Neural progenitor cell (in vitro differentiated cells): Measurements from ENCODE around the gene TCEANC2.

Experiments used
- EZH2 ChIP-seq: fragments of 200-600 bp; sonication (generic); IDR thresholded peaks from 2 replicates; pipeline ENCODE4 v1.6.1; 2017; ENCODE audit warnings: antibody characterized with exemption, mild to moderate bottlenecking, moderate library complexity
- EZH2phosphoT487 ChIP-seq: fragments of 200-600 bp; sonication (generic); IDR thresholded peaks from 2 replicates; pipeline ENCODE4 v1.6.1; 2017; ENCODE audit warnings: antibody characterized with exemption
- TF ChIP-seq, protein P1 (sequence below): fragments of 200-600 bp; sonication (generic); IDR thresholded peaks from 2 replicates; pipeline ENCODE4 v1.5.1; 2017; ENCODE audit warnings: antibody characterized with exemption, mild to moderate bottlenecking

DNA sequence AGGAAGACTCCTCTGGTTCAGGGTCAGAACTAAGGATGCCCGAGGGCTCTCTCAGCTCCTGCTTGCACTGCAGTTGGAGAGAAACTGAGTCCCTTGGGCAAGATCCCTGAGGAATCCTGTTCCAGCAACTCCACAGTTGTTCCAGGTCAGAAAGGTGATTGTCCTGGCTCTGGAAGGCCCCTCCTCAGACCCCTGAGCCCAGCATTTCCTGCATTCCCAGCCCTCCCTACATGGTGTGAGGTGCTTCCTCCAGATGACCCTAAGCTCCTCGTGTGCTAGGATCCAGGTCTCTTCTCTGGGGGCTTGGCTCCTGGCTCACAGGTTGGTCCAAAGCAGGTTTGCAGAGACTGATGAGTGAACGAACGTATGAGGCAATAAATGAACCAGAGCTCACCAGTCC, 46.9 kb upstream of the TCEANC2 start:
- TF ChIP-seq, protein P1, sequence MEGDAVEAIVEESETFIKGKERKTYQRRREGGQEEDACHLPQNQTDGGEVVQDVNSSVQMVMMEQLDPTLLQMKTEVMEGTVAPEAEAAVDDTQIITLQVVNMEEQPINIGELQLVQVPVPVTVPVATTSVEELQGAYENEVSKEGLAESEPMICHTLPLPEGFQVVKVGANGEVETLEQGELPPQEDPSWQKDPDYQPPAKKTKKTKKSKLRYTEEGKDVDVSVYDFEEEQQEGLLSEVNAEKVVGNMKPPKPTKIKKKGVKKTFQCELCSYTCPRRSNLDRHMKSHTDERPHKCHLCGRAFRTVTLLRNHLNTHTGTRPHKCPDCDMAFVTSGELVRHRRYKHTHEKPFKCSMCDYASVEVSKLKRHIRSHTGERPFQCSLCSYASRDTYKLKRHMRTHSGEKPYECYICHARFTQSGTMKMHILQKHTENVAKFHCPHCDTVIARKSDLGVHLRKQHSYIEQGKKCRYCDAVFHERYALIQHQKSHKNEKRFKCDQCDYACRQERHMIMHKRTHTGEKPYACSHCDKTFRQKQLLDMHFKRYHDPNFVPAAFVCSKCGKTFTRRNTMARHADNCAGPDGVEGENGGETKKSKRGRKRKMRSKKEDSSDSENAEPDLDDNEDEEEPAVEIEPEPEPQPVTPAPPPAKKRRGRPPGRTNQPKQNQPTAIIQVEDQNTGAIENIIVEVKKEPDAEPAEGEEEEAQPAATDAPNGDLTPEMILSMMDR = no peak
- TF ChIP-seq EZH2phosphoT487 (no peak), EZH2 (no peak)
